Neural cell (in vitro differentiated cells): ENCODE results near the gene POLQ.

ENCODE experiments used
- EP300 ChIP-seq: fragments of 450-650 bp; conservative IDR thresholded peaks from 2 replicates; pipeline ENCODE4 v1.6.1; 2014; ENCODE audit warnings: antibody characterized with exemption, mild to moderate bottlenecking, moderate library complexity; ENCODE audit not compliant: poor library complexity, severe bottlenecking
- EZH2 ChIP-seq: fragments of 200-600, 300-800 bp; shearing (Covaris generic), sonication (generic); IDR thresholded peaks from 2 replicates; pipeline ENCODE4 v1.6.1; 2014; ENCODE audit warnings: antibody characterized with exemption, low read length, borderline replicate concordance, mild to moderate bottlenecking; ENCODE audit not compliant: insufficient read depth, poor library complexity, severe bottlenecking
- TF ChIP-seq, protein P1 (sequence below): fragments of 450-650 bp; IDR thresholded peaks from 2 replicates; pipeline ENCODE4 v1.5.1; 2014; ENCODE audit warnings: antibody characterized with exemption, mild to moderate bottlenecking, moderate library complexity; ENCODE audit not compliant: poor library complexity, severe bottlenecking
- TF ChIP-seq, protein P2 (sequence below): IDR thresholded peaks from 2 replicates; pipeline ENCODE4 v1.6.1; 2012; ENCODE audit warnings: borderline replicate concordance

DNA sequence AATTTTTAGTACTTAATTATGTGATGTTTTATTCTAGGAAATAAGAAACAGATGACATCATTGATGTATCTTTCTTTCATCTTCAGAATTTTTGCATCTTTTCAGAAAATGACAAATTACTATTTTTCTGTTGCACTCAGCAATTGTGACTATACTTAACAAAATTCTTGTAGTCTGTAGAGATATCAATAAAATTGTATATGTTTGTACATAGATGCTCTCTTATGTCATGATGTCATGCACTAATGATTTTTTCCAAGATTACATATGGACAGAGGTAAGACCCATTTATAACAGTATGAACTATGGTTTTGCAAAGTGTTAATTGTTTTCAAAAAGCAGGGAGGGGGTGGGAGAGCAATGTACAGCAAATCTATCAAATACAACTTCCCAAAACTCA lies 121.2 kb downstream of the POLQ start:
- TF ChIP-seq, protein P1, sequence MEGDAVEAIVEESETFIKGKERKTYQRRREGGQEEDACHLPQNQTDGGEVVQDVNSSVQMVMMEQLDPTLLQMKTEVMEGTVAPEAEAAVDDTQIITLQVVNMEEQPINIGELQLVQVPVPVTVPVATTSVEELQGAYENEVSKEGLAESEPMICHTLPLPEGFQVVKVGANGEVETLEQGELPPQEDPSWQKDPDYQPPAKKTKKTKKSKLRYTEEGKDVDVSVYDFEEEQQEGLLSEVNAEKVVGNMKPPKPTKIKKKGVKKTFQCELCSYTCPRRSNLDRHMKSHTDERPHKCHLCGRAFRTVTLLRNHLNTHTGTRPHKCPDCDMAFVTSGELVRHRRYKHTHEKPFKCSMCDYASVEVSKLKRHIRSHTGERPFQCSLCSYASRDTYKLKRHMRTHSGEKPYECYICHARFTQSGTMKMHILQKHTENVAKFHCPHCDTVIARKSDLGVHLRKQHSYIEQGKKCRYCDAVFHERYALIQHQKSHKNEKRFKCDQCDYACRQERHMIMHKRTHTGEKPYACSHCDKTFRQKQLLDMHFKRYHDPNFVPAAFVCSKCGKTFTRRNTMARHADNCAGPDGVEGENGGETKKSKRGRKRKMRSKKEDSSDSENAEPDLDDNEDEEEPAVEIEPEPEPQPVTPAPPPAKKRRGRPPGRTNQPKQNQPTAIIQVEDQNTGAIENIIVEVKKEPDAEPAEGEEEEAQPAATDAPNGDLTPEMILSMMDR = no peak
- TF ChIP-seq, protein P2, sequence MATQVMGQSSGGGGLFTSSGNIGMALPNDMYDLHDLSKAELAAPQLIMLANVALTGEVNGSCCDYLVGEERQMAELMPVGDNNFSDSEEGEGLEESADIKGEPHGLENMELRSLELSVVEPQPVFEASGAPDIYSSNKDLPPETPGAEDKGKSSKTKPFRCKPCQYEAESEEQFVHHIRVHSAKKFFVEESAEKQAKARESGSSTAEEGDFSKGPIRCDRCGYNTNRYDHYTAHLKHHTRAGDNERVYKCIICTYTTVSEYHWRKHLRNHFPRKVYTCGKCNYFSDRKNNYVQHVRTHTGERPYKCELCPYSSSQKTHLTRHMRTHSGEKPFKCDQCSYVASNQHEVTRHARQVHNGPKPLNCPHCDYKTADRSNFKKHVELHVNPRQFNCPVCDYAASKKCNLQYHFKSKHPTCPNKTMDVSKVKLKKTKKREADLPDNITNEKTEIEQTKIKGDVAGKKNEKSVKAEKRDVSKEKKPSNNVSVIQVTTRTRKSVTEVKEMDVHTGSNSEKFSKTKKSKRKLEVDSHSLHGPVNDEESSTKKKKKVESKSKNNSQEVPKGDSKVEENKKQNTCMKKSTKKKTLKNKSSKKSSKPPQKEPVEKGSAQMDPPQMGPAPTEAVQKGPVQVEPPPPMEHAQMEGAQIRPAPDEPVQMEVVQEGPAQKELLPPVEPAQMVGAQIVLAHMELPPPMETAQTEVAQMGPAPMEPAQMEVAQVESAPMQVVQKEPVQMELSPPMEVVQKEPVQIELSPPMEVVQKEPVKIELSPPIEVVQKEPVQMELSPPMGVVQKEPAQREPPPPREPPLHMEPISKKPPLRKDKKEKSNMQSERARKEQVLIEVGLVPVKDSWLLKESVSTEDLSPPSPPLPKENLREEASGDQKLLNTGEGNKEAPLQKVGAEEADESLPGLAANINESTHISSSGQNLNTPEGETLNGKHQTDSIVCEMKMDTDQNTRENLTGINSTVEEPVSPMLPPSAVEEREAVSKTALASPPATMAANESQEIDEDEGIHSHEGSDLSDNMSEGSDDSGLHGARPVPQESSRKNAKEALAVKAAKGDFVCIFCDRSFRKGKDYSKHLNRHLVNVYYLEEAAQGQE = no peak
- TF ChIP-seq EP300 = no peak
- no peak for TF ChIP-seq EZH2
